Lung (tissue), 12 donors: ENCODE data around the gene EXOC6B. TPM values are rescaled to one million over a fixed set of nuclear protein-coding genes. Genes with fewer than 3 reads are reported as not detected.

ENCODE experiments used
- ATAC-seq: fragments of 200-7000 bp; cut with Tn5 transposase; one replicate; pipeline ENCODE4 v1.9.1; 2020; ENCODE audit warnings: moderate number of reproducible peaks; ENCODE audit not compliant: insufficient read depth, low FRiP score
- DNase-seq, 3 donors: peaks; one replicate each; pipeline ENCODE4 v3.0.0-alpha.2; 2013 to 2017
- H3K27ac ChIP-seq, 2 donors: one replicate each; pipeline ENCODE4 v1.5.1; 2013; ENCODE audit warnings: mild to moderate bottlenecking in 2 of 2, moderate library complexity in 2 of 2, control low read depth in 1 of 2, inconsistent platforms in 1 of 2, low read depth in 1 of 2, low read length in 1 of 2
- H3K27me3 ChIP-seq, 3 donors: one replicate each; pipeline ENCODE4 v1.5.1; 2013; ENCODE audit warnings: low read length in 2 of 3; ENCODE audit not compliant: control insufficient read depth in 3 of 3, insufficient read depth in 3 of 3
- H3K36me3 ChIP-seq, 4 donors: one replicate each; pipeline ENCODE4 v1.5.1; 2013; ENCODE audit warnings: low read length in 4 of 4, mild to moderate bottlenecking in 1 of 4, moderate library complexity in 1 of 4; ENCODE audit not compliant: control insufficient read depth in 4 of 4, insufficient read depth in 4 of 4
- H3K4me1 ChIP-seq, 5 donors: one replicate each; pipeline ENCODE4 v1.5.1; 2013; ENCODE audit warnings: low read length in 5 of 5, mild to moderate bottlenecking in 2 of 5, moderate library complexity in 1 of 5; ENCODE audit not compliant: control insufficient read depth in 5 of 5, insufficient read depth in 5 of 5
- H3K4me3 ChIP-seq: one replicate; pipeline ENCODE4 v1.5.1; 2013; ENCODE audit warnings: mild to moderate bottlenecking, control low read depth, moderate library complexity
- H3K9ac ChIP-seq, 2 donors: one replicate each; pipeline ENCODE4 v1.5.1; 2013; ENCODE audit warnings: low read length in 2 of 2, control low read depth in 1 of 2; ENCODE audit not compliant: insufficient read depth in 1 of 2
- H3K9me3 ChIP-seq, 4 donors: one replicate each; pipeline ENCODE4 v1.5.1; 2013; ENCODE audit warnings: low read length in 3 of 4, mild to moderate bottlenecking in 1 of 4, moderate library complexity in 1 of 4; ENCODE audit not compliant: control insufficient read depth in 4 of 4, insufficient read depth in 3 of 4
- CTCF ChIP-seq: IDR thresholded peaks from 2 replicates; pipeline ENCODE4 v1.5.1; 2012; ENCODE audit warnings: mild to moderate bottlenecking; ENCODE audit errors: control extremely low read depth, extremely low read depth
- WGBS, 2 donors: extraction: QIAGEN DNeasy Blood & Tissue Kit; methylation state at CpG; one replicate each; pipeline ENCODE4 v1.1.7; 2013; 5-methylcytosine and 5-hydroxymethylcytosine counted together
- polyA plus RNA-seq, 2 donors: library from polyadenylated mRNA; stranded (reverse); fragments of 200-250 nt; gene quantifications; one replicate each; pipeline ENCODE4 v1.2.1, GENCODE V29; 2013
- total RNA-seq, 2 donors: library from RNA; depleted of rRNA in 1 of 2; stranded (reverse); fragments of >200 nt in 1 of 2; gene quantifications; one replicate each; pipeline ENCODE4 v1.2.1, GENCODE V29; 2014 to 2021
- donor health status: control.
- donor health status: control.
- donor health status: Bipolar disorder and iron deficiency.
- donor health status: healthy.
- donor health status: DM: yes; HTN: yes; CAD: no.

The EXOC6B gene
- total and polyA plus RNA-seq, 4 donors: 3.3 to 46.0 (median 12.7) TPM

GRCh38 chr2:72826156-72826477 lies 284 bp upstream of the EXOC6B start:
- Histone ChIP-seq H3K9ac (peak overlapping the region in 1 of 2 donors; percentile 84), H3K36me3 (peaks cover 0 to 3% (median 0%) of the 10 kb centered on the region in 4 donors), H3K27ac (no peak overlapping the region), H3K4me1 (peaks cover 0 to 9% (median 3%) of the 10 kb centered on the region in 5 donors), H3K9me3 (peaks cover 0 to 2% (median 0%) of the 10 kb centered on the region in 4 donors), H3K4me3 (no peak overlapping the region), H3K27me3 (no peaks in the 10 kb centered on the region)
- no peak for DNase-seq
- WGBS, 2 donors: 67 to 70% methylated on average over 10 of the region's 10 CpGs
- no peak for TF ChIP-seq CTCF
- no peak for ATAC-seq

- H3K27ac ChIP-seq: peak overlapping the region in 1 of 2 donors; percentile 90
- H3K27me3 ChIP-seq: no peaks in the 10 kb centered on the region
- ATAC-seq: no peak
- H3K9me3 ChIP-seq: no peaks in the 10 kb centered on the region
- no peak for DNase-seq
- H3K36me3 ChIP-seq: peaks cover 0 to 5% (median 0%) of the 10 kb centered on the region in 4 donors
- no peak overlapping the region for H3K9ac ChIP-seq
- TF ChIP-seq CTCF: no peak
- 66 to 74% methylated on average over 4 of the region's 4 CpGs for WGBS, 2 donors
- H3K4me1 ChIP-seq: peaks cover 0 to 9% (median 4%) of the 10 kb centered on the region in 5 donors
- H3K4me3 ChIP-seq: no peak overlapping the region
Observed at GRCh38 chr2:72824224-72824842, 1.5 kb downstream of the EXOC6B start.

- DNase-seq (no peak), ATAC-seq (no peak)
- 66 to 87% methylated on average over 2 of the region's 2 CpGs for WGBS, 2 donors
- peaks cover 2 to 9% (median 5%) of the 10 kb centered on the region in 5 donors for H3K4me1 ChIP-seq
- no peak overlapping the region for H3K4me3 ChIP-seq
- no peaks in the 10 kb centered on the region for H3K9me3 ChIP-seq
- no peak for TF ChIP-seq CTCF
- peaks cover 0 to 5% (median 0%) of the 10 kb centered on the region in 4 donors for H3K36me3 ChIP-seq
- H3K27me3 ChIP-seq: no peaks in the 10 kb centered on the region
- H3K9ac ChIP-seq: no peak overlapping the region
- H3K27ac ChIP-seq: peak overlapping the region in 1 of 2 donors; percentile 26
Observed at GRCh38 chr2:72822794-72823193, 3.0 kb downstream of the EXOC6B start.

- TF ChIP-seq CTCF: no peak
- no peak for ATAC-seq
- Histone ChIP-seq H3K36me3 (peaks cover 0 to 5% (median 0%) of the 10 kb centered on the region in 4 donors), H3K27me3 (no peaks in the 10 kb centered on the region), H3K4me3 (no peak overlapping the region), H3K4me1 (peaks cover 3 to 12% (median 5%) of the 10 kb centered on the region in 5 donors), H3K9ac (no peak overlapping the region), H3K9me3 (no peaks in the 10 kb centered on the region), H3K27ac (peak overlapping the region in 1 of 2 donors; percentile 23)
- DNase-seq: no peak
Observed at GRCh38 chr2:72821983-72822382, 3.9 kb downstream of the EXOC6B start.
